Measurements from ENCODE around the gene ACOD1.

The ACOD1 gene

DNA sequence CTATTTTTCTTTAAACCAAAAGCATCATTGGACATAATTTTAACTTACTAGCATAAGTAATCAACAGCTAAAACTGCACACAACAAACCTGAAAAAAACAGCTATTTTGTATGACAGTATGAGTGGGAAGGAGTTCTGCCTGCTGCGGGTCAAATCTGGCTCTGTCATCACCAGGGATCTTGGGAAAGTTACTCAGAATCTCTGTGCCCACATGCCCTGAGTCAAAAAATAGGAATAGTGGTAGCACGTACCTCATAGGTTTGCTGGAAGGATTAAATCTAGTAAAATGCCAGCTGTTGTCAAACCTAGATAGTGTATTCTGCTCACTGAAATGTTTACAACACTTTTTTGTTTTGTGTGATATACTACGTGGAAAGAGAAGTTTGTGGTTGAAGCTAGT lies 44.7 kb downstream of the ACOD1 start:
- no peak for DNase-seq

DNA sequence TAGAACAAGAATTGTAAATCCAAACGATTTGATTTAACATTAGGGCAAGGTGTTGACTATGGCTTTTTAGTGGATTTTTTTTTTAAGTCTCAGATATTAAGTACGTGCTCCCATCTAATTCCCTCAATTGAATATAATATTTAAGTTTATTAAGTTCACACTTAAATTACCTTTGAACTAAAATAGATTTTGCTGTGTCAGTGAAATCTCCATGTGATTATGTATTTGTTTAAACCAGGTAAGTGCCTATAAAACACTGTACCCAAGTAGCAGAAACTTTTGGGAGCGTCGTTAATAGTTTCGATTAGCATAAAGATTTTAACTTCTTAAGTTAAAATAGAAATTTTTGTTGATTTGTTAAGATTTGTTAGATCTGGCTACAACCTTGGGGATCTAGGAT lies 45.2 kb downstream of the ACOD1 start:
- DNase-seq: no peak

DNA sequence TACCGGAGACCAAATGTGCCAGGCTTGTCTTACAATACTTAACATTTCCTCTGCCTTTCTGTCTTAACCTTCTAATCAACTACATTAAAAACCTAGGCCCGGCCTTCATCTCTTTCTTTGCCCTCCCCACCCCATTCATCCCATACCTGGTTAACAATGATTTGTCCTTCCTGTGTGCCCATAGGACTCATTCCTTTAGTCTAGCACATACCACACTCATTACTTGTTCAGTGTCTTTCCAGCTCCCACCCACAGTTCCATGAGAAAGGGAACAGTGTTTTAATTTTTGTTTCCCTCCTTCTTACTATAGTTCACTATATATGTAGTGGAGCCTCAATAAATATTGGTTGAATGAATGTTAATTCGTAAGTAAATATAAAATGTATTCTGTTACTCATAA lies 46.0 kb downstream of the ACOD1 start:
- no peak for DNase-seq

DNA sequence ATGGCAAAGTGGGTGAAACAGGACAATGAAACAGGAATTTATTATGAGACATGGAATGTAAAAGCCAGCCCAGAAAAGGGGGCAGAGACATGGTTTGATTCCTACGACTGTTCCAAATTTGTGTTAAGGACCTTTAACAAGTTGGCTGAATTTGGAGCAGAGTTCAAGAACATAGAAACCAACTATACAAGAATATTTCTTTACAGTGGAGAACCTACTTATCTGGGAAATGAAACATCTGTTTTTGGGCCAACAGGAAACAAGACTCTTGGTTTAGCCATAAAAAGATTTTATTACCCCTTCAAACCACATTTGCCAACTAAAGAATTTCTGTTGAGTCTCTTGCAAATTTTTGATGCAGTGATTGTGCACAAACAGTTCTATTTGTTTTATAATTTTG lies 52.2 kb downstream of the ACOD1 start:
- no peak for DNase-seq

DNA sequence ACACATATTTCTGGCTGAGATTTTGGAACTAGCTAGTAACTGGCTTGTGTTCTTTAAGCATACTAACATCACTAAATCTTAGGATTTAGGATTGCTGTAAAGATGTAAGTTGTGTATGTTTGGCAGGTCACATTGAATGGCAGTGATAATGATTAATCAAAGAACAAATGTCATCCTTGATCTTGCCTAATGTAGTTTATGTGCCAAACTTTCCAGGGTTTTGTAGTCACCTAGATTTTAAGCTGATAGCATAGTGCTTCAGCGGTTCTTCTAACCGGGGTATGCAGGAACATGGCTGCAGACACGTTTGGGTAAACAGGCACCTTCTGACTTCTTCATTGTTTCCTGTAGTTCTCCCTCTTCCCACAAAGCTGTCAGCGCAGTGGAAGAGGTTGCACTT lies 53.2 kb downstream of the ACOD1 start:
- DNase-seq: no peak

DNA sequence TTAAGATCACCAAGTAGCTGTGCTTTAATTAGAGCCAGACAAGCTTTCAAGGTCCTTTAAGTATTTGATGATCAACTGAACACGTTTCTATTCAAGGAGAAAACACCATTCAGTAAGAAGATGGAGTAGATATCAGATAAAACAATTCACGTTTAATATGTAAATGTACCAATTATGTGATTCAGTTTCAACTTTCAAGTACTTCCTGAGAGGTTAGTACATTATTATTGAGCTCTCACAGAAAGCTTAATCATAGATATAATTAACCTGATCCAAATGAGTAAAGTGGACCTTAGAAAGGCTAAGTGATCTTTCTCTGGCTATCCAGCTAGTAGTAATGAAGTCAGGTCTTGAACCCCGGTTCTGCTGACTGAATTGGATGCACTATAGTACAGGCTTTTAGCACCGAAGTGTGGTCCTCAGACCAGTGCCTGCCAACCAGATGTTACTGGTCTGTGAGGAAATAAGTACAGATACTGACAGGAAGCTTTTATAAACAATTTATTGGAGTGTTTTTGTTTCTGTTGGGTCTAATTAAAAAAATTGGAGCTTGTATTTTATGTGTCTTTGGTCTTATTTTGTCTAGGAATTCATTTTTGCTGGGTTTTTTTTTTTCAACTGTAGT lies 53.8 kb downstream of the ACOD1 start:
- no peak for DNase-seq

DNA sequence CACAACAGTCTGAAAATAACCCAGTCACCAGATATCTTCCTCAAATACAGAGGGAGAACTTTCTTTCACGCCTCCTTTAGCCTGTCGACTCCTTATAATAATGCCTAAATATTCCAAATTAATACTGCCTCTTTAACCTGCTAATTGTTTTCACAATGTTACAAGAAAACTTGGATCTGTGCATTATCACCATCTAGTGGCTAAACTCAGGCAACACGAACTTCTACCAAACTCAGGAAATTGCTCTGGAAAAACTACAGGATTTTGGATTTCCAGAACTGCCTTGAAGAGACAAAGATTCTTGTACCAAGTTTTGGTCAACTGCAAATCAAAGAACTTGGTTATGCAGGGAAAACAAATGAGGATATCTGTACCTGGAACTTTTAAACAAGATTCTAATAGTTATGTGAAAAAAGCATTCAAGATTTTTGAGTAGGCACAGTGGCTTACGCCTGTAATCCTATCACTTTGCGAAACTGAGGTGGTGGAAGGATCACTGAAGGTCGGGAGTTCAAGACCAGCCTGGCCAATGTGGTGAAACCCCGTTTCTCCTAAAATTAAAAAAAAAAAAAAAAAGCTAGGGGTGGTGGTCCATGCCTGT lies 54.4 kb downstream of the ACOD1 start:
- DNase-seq: no peak

Measured in NCI-H510A treated with DMSO at 0.1 percent for 48 hours (cell line).